Stimulated activated CD8-positive, alpha-beta memory T cell treated with anti-CD3 and anti-CD28 coated beads, Interleukin-7, amount 100 ng/mL, for 48 hours (primary cell): Measurements from ENCODE around the gene LRG1.

Source experiments
- DNase-seq, 2 donors: peaks; one replicate each; pipeline ENCODE4 v3.0.0-alpha.2; 2020; ENCODE audit warnings: low read depth in 1 of 2; ENCODE audit errors: extremely low read depth in 1 of 2

LRG1 gene

DNA sequence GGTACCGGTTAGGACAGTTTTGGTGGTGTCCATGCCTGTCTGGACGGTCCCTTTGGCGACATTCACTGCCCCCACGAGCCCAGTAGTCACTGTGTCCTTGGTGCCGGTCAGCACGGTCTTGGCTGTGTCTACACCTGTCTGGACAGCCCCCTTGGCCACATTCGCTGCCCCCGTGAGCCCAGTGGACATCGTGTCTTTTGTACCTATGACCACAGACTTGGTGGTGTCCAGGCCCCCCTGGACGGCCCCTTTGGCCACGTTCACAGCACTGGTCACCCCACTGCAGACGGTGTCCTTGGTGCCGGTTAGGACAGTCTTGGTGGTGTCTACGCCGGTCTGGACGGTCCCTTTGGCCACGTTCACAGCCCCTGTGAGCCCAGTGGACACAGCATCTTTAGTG is 27.8 kb downstream of the LRG1 start:
- no peak for DNase-seq

DNA sequence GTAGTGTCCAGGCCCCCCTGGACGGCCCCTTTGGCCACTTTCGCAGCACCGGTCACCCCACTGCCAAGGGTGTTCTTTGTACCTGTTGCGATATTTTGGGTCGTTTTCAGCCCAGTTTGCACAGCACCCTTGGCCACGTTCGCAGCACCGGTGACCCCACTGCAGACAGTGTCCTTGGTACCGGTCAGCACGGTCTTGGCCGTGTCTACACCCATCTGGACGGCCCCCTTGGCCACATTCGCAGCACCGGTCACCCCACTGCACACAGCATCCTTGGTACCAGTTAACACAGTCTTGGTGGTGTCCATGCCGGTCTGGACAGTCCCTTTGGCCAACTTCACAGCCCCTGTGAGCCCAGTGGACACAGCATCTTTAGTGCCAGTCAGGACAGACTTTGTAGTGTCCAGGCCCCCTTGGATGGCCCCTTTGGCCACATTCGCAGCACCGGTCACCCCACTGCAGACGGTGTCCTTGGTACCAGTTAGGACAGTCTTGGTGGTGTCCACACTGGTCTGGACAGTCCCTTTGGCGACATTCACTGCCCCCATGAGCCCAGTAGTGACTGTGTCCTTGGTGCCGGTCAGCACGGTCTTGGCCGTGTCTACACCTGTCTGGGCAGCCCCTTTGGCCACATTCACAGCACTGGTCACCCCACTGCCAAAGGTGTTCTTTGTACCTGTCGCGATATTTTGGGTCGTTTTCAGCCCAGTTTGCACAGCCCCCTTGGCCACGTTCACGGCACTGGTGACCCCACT is 28.4 kb downstream of the LRG1 start:
- no peak for DNase-seq

DNA sequence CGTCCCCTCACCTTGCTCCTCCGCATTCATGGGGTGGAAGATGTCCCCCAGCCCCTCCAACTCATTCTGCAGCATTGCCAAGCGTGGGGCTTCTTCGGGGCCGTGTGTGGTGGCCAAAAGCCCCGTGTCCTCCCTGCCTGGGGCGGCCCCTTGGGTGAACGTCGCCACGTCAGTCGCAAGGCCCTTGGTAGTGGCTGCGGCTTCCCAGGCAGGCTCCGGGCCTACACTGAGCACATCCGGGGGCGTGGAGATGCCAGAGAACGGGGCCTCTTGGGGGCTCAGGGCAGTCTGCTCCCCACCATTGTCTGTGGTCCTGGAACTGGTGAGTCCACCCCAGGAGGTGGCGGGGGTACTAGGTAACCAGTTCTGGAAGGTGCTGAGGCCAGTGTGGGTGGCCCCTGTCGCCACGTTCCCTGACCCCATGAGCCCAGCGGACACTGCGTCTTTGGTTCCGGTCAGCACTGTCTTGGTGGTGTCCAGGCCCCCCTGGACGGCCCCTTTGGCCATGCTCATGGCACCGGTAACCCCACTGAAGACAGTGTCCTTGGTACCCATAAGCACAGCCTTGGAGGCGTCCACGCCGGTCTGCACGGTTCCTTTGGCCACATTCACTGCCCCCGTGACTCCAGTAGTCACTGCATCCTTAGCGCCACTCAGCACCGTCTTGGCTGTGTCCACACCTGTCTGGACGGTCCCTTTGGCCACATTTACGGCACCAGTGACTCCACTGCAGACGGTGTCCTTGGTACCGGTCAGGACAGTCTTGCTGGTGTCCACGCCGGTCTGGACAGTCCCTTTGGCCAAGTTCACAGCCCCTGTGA is 29.2 kb downstream of the LRG1 start:
- DNase-seq: no peak

DNA sequence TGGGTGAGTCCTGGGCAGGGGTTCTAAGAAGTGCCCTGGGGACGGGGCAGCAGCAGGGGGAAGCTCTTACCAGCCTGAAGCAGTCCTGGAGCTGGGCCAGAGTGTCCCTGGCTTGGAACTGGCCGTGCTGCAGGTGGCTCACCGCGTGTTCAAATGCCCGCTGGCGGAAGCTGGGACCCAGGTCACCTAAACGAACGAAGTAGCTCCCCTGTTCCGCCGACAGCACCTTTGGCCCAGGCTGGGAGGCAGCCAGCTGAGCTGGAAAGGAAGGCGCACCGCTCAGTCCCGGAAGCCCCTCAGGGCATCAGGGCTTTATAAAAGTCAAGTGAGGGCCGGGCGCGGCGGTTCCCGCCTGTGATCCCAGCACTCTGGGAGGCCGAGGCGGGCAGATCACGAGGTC is 31.1 kb downstream of the LRG1 start:
- no peak for DNase-seq

DNA sequence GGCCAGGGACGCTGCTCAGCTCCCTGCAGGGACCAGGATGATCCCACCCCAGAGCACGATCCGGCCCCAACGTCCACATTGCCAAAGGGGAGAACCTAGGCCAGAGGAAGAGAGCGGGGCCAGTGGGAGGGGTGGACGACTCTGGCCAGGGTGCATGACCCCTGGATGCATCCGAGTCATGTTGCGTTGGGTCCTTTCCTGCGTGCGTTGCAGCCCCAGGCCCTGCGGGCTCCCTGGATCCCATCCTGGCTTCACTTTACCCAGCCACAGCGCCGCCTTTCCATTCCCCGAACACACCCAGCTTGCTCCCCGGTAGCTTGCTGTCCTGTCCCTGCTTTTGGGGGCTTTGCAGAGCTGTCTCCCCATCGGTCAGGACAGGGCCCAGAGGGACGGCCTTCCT is 32.0 kb downstream of the LRG1 start:
- DNase-seq: no peak

DNA sequence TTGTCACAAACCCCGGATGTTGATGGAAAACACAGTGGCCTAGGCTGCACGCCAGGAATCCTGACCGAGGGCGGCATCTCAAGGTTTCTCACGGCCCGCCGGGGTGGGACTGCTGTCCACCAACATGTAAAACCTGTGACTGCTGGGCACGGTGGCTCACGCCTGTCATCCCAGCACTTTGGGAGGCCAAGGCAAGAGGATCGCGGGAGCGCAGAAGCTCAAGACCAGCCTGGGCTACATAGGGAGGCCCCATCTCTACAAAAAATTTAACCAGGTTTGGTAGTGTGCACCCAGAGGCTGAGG is 32.7 kb downstream of the LRG1 start:
- no peak for DNase-seq

DNA sequence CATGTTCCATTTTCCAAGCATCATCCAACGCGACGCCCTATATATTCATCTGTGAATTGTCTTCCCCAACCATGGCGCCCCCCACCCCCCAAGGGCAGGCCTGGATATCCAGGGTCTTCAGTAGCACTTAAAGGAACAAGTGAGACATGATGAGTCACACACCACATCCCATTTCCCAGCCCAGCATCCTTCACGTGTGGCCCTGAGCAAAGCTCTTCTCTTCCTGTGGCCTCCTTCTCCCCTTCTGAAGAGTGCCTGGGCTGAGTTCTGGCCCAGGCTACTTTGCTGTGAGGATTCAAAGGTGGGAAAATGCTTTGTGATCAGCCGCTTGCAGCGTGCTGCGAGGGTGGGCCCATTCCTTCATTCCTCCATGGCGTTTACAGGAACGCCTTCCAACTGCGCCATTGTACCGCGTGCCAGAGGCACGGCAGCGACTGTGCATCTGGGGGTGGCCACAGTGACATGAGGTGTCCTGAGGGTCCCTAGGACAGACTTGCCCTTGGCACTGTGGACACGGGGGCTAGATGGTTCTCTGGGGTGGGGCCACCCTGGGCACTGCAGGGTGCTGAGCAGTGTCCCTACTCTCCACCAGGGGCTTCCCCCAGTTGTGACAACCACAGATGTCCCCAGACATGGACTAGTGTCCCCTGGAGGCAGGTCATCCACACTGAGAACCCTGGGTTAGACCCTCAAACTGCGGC is 33.2 kb downstream of the LRG1 start:
- DNase-seq: no peak

DNA sequence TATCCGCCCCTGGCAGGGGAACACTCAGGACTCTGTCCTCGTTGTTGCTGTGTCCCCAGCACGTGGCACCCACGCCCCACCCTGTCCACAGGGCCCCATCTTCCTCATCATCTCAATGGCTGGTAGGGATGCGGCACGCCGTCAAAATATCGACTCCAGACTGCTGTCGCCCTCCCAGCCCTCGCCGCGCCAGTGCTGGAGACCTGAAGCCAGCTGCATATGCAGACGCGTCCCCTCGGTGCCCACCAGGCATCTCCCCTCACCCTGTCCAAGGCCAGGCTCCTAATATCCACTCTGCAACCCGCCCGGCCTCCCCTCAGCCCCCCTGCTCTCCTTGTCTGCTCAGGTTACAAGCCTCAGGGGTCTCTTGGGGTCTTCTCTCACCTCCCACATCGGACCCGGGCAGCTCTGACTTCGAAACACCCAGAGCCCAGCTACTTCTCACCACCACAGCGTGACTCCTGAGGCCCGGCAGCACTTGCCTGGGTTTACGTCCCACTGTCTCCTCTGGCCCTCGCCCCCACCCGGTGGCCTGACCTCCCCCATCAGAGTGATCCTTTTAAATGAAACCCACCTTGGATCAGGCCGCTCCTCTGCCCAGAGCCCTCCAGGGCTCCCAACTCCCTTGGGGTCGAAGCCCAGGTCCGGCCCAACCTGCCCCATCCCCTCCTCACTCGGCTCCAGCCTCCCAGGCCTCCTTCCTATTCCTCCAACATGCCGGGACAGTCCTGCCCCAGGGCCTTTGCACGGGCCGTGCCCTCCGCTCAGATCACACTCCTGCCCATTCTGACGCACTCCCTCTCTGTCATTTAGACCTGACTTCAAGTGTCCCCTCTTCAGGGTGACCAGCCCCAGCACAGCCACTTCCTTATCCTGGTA is 34.0 kb downstream of the LRG1 start:
- no peak for DNase-seq

DNA sequence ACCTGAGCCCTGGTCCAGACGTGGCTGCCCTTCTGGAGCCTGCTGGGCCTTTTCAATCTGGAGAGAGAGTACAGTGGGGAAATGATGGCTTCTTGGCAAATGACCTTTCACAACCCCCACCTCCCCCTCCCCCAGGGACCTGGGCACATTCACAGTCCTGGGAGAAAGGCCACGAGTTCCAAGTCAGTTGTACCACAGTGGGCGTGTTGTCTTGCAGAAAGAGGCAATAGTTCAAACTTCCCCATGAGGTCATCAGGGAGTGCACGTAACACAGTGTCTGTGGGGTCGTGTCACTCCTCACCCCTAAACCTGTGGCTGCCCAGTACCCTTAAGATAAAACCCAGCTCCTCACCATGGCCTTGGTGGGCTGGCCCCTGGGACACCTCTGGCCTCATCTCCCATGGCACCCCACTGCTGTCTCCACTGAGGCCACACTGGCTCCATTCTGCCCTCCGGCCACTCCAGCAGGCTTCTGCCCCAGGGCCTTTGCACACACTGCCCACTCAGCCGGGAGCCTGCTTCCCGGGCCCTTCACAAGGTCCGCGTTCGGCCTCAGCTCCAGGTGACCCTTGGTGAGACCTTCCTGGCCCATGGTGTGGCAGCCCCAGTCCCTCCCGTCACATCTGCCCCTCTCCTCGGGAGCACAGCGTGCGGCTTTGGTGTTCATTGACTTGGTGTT is 34.8 kb downstream of the LRG1 start:
- no peak for DNase-seq

DNA sequence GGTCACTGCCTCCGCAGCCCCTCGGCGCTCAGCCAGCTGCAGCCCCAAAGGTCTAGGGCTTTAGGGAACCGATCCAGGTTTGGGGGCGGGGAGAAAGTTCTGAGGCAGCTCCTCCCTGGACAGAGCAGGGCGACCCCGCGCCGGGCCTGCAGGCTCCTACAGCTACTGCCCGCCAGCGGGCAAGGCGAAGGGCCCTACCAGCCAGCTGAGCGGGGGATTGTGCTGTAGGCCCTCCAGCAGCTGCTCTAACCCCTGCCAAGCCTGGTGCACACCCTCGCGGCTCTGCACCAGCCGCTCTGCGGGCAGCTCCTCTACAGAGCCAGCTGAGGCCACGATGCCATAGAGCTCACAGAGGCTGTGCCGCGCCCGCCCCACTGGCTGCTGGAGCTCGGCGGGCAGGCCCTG is 35.5 kb downstream of the LRG1 start:
- no peak for DNase-seq

DNA sequence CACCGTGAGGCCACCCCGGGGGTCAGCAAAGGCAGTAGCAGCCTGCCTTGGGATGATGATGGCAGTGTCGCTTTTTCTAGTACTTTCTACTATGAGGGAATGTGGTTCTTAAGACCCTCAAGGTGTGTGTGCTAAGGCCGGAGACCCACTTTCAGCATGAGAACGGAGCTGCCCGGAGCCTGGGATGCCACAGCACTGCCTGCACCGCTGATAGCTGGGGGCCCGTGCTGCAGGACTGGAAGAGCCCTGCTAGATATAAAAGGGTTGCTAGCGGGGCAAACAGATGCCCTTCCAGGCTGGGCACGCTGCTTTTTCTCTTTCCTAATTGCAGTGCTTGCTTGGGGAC is 36.0 kb downstream of the LRG1 start:
- no peak for DNase-seq

DNA sequence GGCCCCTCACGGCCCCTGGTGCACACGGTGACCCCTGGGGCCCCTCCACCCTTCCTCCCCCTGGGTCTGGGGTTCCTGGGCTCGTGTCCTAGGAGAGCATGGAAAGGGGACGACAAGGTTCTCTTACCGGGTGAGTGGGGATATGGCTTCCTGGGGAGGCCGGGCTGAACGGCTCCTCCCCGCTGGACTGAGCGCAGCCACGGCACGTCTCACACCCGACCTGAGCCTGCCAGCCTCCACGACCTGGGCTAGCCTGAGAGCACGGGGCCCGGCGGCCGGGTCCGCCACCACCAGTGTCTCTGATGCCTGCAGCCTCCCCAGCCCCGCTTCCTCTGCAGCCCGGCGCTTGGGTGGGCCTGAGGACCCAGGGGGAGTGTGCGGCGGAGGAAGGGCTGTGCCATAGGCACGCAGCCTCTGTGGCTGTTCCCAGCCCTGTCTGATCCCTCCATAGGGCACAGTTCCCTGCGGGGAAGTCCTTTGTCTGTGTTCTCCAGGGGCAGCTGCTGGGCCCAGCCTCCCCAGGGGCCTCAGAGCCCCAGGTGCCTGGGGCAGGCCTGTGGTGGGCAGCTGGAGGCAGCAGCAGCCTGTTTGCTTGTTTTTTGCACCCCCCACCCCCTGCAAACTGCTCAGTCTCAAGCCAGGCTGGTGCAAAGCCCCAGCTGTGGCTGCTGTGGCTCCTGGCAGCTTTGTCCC is 36.6 kb downstream of the LRG1 start:
- no peak for DNase-seq

DNA sequence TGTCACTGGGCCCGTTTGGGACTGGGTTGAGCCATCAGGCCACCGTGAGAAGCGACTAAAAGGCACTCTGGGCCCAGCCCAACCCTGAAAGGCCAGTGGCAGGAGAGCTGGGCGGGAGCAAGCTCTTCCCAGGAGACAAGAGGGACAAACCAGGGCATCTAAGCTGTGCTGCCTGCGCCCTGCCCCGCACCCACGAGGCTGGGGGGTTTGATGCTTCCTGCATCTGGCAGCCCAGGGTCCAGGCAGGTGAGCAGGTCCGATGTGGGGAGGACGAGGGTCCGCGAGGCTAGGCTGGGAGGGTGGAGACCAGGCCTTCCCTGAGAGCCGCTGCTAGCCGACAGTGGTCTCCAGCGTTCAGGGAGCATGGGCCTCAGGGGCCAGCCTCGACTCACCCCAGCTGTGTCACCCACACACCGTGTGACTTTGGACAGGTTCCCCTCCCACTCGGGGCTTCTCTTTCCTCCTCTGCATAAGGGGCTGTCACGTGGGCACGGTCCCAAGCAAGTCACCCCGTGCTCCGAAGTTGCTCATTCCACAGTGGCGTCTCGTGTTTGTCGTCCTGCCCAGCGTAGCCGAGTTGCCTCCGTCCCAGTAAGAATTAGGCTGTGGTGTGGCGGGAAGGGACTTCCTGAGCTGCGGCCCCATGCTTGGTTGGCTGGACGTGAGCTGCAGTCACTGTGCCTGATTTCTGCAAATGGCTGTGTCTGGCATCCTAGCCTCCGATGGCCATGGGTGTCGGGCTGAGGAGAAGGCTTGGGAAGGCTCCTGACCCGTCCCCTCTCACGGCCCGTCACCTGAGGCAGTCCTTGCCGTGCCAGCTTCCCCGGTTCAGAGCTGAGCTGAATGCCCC is 37.3 kb downstream of the LRG1 start:
- no peak for DNase-seq

DNA sequence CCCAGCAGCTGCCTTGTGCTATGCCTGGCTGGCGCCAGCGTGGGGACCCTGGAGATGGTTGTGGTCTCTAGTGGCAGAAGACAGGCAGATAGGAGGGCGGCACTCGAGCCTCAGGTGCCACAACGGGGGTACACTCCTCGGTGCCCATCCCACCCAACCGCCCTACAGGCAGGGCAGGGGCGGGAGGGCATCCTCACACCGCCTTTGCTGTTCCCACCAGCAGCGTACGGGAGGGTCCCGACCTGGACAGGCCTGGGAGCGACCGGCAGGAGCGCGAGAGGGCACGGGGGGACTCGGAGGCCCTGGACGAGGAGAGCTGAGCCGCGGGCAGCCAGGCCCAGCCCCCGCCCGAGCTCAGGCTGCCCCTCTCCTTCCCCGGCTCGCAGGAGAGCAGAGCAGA is 38.1 kb downstream of the LRG1 start:
- no peak for DNase-seq

DNA sequence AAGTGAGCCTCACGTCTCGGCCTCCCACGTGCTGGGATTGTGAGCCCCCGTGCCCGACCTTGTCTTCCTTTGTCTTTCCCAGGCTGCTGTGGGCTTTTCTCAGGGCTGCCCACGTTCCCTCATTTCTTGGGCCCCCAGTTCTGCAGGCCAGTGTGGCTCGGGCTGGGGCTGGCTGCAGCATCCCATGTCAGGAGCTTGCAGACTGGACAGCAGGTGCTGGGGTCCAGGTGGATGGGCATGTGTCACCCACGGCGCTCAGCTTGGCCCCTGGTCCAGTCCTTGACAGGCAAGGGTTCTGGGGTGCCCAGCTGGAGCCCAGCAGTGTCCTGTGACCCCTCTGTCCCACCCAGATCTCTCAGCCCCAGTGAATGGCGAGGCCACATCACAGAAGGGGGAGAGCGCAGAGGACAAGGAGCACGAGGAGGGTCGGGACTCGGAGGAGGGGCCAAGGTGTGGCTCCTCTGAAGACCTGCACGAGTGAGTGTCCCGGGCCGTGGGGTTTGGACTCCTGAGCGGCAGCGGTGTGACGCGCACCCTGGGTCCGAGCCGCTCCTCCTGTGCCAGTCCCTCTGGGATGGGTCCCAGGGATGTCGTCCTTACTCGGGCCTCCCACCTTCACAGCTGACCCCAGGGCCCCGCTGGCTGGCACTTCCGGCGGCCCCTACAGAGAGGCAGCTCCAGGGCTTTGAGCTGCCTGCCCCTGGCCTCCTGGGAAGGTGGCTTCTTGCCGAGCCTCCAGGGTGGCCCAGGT is 38.8 kb downstream of the LRG1 start:
- DNase-seq: no peak

DNA sequence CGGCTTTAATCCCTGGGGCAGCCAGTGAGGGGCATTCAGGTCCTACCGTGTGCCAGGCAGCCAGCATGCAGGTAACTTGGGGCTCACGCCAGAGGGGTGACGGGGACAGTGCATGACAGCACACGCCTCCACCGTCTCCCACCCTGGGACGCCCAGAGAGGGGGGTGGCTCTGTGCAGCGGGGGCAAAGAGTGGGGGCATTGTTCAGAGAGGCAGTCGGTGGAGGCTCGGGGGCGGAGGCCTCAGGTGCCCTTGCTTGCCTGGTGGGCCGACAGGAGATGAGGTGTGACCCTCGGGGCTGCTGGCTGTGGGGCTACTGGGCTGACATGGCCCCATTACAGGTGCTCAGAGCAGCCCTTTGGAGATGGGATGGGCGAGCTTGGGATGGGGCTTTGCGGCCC is 40.0 kb downstream of the LRG1 start:
- no peak for DNase-seq

DNA sequence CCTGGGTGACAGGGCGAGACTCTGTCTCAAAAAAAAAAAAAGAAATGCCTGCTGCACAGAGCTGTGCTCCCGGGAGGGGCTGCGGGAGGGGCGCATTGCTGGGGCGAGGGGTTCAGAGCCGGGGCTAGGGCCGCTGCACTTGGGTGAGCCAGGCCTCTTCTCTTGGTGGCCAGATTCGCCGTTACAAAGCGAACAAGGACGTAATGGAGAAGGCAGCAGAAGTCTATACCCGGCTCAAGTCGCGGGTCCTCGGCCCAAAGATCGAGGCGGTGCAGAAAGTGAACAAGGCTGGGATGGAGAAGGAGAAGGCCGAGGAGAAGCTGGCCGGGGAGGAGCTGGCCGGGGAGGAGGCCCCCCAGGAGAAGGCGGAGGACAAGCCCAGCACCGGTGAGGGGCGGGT is 40.5 kb downstream of the LRG1 start:
- DNase-seq: no peak

DNA sequence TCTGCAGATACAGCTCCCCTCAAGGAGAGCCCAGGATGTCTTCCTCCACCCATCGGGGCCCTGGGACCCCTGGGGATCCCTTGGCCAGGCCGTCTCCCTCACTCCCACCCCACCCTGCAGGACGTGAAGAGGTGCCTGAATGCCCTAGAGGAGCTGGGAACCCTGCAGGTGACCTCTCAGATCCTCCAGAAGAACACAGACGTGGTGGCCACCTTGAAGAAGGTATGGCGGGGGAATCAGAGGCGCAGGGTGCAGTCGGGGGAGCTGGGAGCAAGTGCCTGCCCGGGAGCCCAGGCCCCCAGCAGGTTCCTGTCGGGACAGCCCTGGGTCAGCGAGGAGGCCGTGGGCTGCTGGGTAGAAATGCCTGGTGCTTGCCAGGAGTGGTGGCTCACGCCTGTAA is 41.1 kb downstream of the LRG1 start:
- no peak for DNase-seq
